H9 (cell line): Measurements from ENCODE around the gene CAT. TPM values are rescaled to one million over a fixed set of nuclear protein-coding genes. Genes with fewer than 3 reads are reported as not detected.

ENCODE experiments used
- DNase-seq: peaks from one replicate; pipeline ENCODE4 v3.0.0-alpha.2; 2017
- H2AFZ ChIP-seq: one replicate; pipeline ENCODE4 v1.6.1; 2013; ENCODE audit warnings: mild to moderate bottlenecking, low read length, control low read depth, moderate library complexity
- H2AK5ac ChIP-seq: 2 replicates; pipeline ENCODE4 v1.6.1; 2013; ENCODE audit warnings: low read length, control low read depth, mixed read lengths; ENCODE audit not compliant: insufficient read length
- H2BK120ac ChIP-seq: one replicate; pipeline ENCODE4 v1.6.1; 2013; ENCODE audit warnings: low read depth, mild to moderate bottlenecking, low read length, control low read depth, inconsistent platforms; ENCODE audit not compliant: poor library complexity, severe bottlenecking
- H2BK12ac ChIP-seq: 2 replicates; pipeline ENCODE4 v1.6.1; 2013; ENCODE audit warnings: low read length, control low read depth, mixed read lengths, low read depth; ENCODE audit not compliant: insufficient read length
- H2BK15ac ChIP-seq: 2 replicates; pipeline ENCODE4 v1.6.1; 2013; ENCODE audit warnings: low read depth, low read length, control low read depth
- H2BK20ac ChIP-seq: one replicate; pipeline ENCODE4 v1.6.1; 2013; ENCODE audit warnings: low read depth, mild to moderate bottlenecking, low read length, control low read depth, inconsistent platforms; ENCODE audit not compliant: poor library complexity, severe bottlenecking
- H2BK5ac ChIP-seq: 2 replicates; pipeline ENCODE4 v1.6.1; 2013; ENCODE audit warnings: low read length, control low read depth, mixed read lengths; ENCODE audit not compliant: insufficient read length
- H3K14ac ChIP-seq: 2 replicates; pipeline ENCODE4 v1.6.1; 2013; ENCODE audit warnings: low read length, control low read depth; ENCODE audit not compliant: insufficient read depth
- H3K18ac ChIP-seq: 2 replicates; pipeline ENCODE4 v1.6.1; 2013; ENCODE audit warnings: low read depth, mild to moderate bottlenecking, mixed read lengths, low read length, control low read depth; ENCODE audit not compliant: insufficient read length
- H3K23ac ChIP-seq: 2 replicates; pipeline ENCODE4 v1.6.1; 2013; ENCODE audit warnings: low read length, control low read depth, mixed read lengths, low read depth; ENCODE audit not compliant: insufficient read length
- H3K23me2 ChIP-seq: 2 replicates; pipeline ENCODE4 v1.6.1; 2013; ENCODE audit warnings: low read depth, mild to moderate bottlenecking, mixed read lengths, low read length, control low read depth; ENCODE audit not compliant: insufficient read length, poor library complexity, severe bottlenecking
- H3K27ac ChIP-seq: 2 replicates; pipeline ENCODE4 v1.5.1; 2013; ENCODE audit warnings: low read length, control low read depth, mixed read lengths, low read depth; ENCODE audit not compliant: insufficient read length
- H3K27me3 ChIP-seq: 2 replicates; pipeline ENCODE4 v1.6.1; 2013; ENCODE audit warnings: low read length, control low read depth, inconsistent platforms; ENCODE audit not compliant: insufficient read depth
- H3K4ac ChIP-seq: 2 replicates; pipeline ENCODE4 v1.6.1; 2013; ENCODE audit warnings: low read depth, mild to moderate bottlenecking, control low read depth, inconsistent platforms, low read length, moderate library complexity
- H3K4me1 ChIP-seq: 2 replicates; pipeline ENCODE4 v1.6.1; 2013; ENCODE audit warnings: low read length, control low read depth, inconsistent platforms; ENCODE audit not compliant: insufficient read depth
- H3K4me2 ChIP-seq: 2 replicates; pipeline ENCODE4 v1.6.1; 2013; ENCODE audit warnings: low read length, control low read depth, mixed read lengths; ENCODE audit not compliant: insufficient read length, insufficient read depth
- H3K56ac ChIP-seq: 2 replicates; pipeline ENCODE4 v1.6.1; 2013; ENCODE audit warnings: low read depth, mild to moderate bottlenecking, mixed read lengths, low read length, control low read depth; ENCODE audit not compliant: insufficient read length
- H3K79me1 ChIP-seq: 2 replicates; pipeline ENCODE4 v1.6.1; 2013; ENCODE audit warnings: low read depth, mild to moderate bottlenecking, moderate library complexity, low read length, control low read depth, inconsistent platforms; ENCODE audit not compliant: insufficient read depth, poor library complexity, severe bottlenecking
- H3K79me2 ChIP-seq: 2 replicates; pipeline ENCODE4 v1.6.1; 2013; ENCODE audit warnings: low read length, control low read depth, inconsistent platforms; ENCODE audit not compliant: insufficient read depth
- H3K9ac ChIP-seq: 2 replicates; pipeline ENCODE4 v1.6.1; 2013; ENCODE audit warnings: low read length, control low read depth, mixed read lengths; ENCODE audit not compliant: insufficient read length; ENCODE audit errors: extremely low read depth
- H3K9me3 ChIP-seq: one replicate; pipeline ENCODE4 v1.6.1; 2013; ENCODE audit warnings: low read depth, low read length, inconsistent platforms; ENCODE audit not compliant: control insufficient read depth
- H3T11ph ChIP-seq: one replicate; pipeline ENCODE4 v1.6.1; 2013; ENCODE audit warnings: mild to moderate bottlenecking, low read length, control low read depth, inconsistent platforms
- H4K20me1 ChIP-seq: one replicate; pipeline ENCODE4 v1.6.1; 2013; ENCODE audit not compliant: control insufficient read depth, insufficient read length, insufficient read depth
- H4K5ac ChIP-seq: 2 replicates; pipeline ENCODE4 v1.6.1; 2013; ENCODE audit warnings: low read depth, mild to moderate bottlenecking, mixed read lengths, low read length, control low read depth; ENCODE audit not compliant: insufficient read length
- H4K8ac ChIP-seq: replicated peaks from 2 replicates; pipeline ENCODE4 v1.6.1; 2013; ENCODE audit warnings: low read length, control low read depth, mixed read lengths, low read depth; ENCODE audit not compliant: insufficient read length
- H4K91ac ChIP-seq: 2 replicates; pipeline ENCODE4 v1.6.1; 2013; ENCODE audit warnings: low read depth, mild to moderate bottlenecking, moderate library complexity, mixed read lengths, low read length, control low read depth; ENCODE audit not compliant: insufficient read length
- H3K27ac Mint-ChIP-seq, 3 experiments: 2 replicates in 2 of 3; 3 replicates in 1 of 3; pipeline ENCODE4 v1.8.0; 2020 to 2021; ENCODE audit warnings: mixed read lengths in 3 of 3, mild to moderate bottlenecking in 1 of 3, moderate library complexity in 1 of 3
- H3K27me3 Mint-ChIP-seq: 2 replicates; pipeline ENCODE4 v1.8.0; 2021; ENCODE audit warnings: low read depth, mild to moderate bottlenecking, moderate library complexity, mixed read lengths
- H3K36me3 Mint-ChIP-seq, 3 experiments: 2 replicates in 2 of 3; 3 replicates in 1 of 3; pipeline ENCODE4 v1.8.0; 2020 to 2021; ENCODE audit warnings: low read depth in 3 of 3, mixed read lengths in 3 of 3; ENCODE audit not compliant: insufficient read depth in 1 of 3
- H3K4me1 Mint-ChIP-seq, 2 experiments: 2 replicates each; pipeline ENCODE4 v1.8.0; 2020; ENCODE audit warnings: mixed read lengths in 2 of 2
- H3K4me3 Mint-ChIP-seq, 2 experiments: 2 replicates in 1 of 2; 3 replicates in 1 of 2; pipeline ENCODE4 v1.8.0; 2020 to 2021; ENCODE audit warnings: mild to moderate bottlenecking in 2 of 2, mixed read lengths in 2 of 2, moderate library complexity in 1 of 2
- H3K9me3 Mint-ChIP-seq, 2 experiments: 2 replicates in 1 of 2; 3 replicates in 1 of 2; pipeline ENCODE4 v1.8.0; 2020; ENCODE audit warnings: mild to moderate bottlenecking in 2 of 2, mixed read lengths in 2 of 2, moderate library complexity in 1 of 2
- WGBS: extraction: QIAGEN DNeasy Blood & Tissue Kit; methylation state at CpG from one replicate; pipeline ENCODE4 v1.1.7; 2013; ENCODE audit warnings: missing lambda C conversion rate, low lambda C conversion rate, mixed read lengths; ENCODE audit not compliant: insufficient read length; ENCODE audit errors: extremely low coverage; 5-methylcytosine and 5-hydroxymethylcytosine counted together
- total RNA-seq: library from RNA; stranded (reverse); gene quantifications from 2 replicates; pipeline ENCODE4 v1.2.1, GENCODE V29; 2021
- TF ChIP-seq, protein P1 (sequence below): fragments of 200-600 bp; sonication (generic); conservative IDR thresholded peaks from 3 replicates; pipeline ENCODE4 v1.8.0; 2021; ENCODE audit warnings: antibody characterized with exemption, mild to moderate bottlenecking

CAT gene
- total RNA-seq, 1 experiment from 2014 or later, result 9.9 TPM

GRCh38 chr11:34419158-34419557 lies 19.6 kb upstream of the CAT start:
- no peak overlapping the region for H3K27ac Mint-ChIP-seq

More at GRCh38 chr11:34419158-34419557, 19.6 kb upstream of the CAT start:
- H3K14ac ChIP-seq, result no peak overlapping the region
- no peak overlapping the region for H2BK15ac ChIP-seq
- no peak overlapping the region for H3K4me3 Mint-ChIP-seq
- H2AK5ac ChIP-seq, result no peak overlapping the region
- peaks cover 0 to under 1% of the 10 kb centered on the region in 2 experiments; a peak in 1 of 5 replicates for H3K9me3 Mint-ChIP-seq
- H3K27me3 Mint-ChIP-seq, result no peaks in the 10 kb centered on the region
- no CpG with 5 or more reads among the region's 2 CpGs for WGBS
- TF ChIP-seq, protein P1, sequence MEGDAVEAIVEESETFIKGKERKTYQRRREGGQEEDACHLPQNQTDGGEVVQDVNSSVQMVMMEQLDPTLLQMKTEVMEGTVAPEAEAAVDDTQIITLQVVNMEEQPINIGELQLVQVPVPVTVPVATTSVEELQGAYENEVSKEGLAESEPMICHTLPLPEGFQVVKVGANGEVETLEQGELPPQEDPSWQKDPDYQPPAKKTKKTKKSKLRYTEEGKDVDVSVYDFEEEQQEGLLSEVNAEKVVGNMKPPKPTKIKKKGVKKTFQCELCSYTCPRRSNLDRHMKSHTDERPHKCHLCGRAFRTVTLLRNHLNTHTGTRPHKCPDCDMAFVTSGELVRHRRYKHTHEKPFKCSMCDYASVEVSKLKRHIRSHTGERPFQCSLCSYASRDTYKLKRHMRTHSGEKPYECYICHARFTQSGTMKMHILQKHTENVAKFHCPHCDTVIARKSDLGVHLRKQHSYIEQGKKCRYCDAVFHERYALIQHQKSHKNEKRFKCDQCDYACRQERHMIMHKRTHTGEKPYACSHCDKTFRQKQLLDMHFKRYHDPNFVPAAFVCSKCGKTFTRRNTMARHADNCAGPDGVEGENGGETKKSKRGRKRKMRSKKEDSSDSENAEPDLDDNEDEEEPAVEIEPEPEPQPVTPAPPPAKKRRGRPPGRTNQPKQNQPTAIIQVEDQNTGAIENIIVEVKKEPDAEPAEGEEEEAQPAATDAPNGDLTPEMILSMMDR, result no peak
- no peak overlapping the region for H3K4ac ChIP-seq
- H3T11ph ChIP-seq, result no peak overlapping the region
- H3K23me2 ChIP-seq, result no peaks in the 10 kb centered on the region
- H3K4me1 ChIP-seq, result no peaks in the 10 kb centered on the region
- no peak overlapping the region for H2BK5ac ChIP-seq
- H3K36me3 Mint-ChIP-seq, result peaks cover 0 to 5% (median 0%) of the 10 kb centered on the region in 3 experiments; a peak in 1 of 7 replicates
- no peaks in the 10 kb centered on the region for H3K79me2 ChIP-seq
- H3K56ac ChIP-seq, result no peak overlapping the region
- H2AFZ ChIP-seq, result no peak overlapping the region
- H3K9me3 ChIP-seq, result no peaks in the 10 kb centered on the region
- no peak overlapping the region for H4K91ac ChIP-seq
- no peak overlapping the region for H3K27ac ChIP-seq
- H2BK12ac ChIP-seq, result no peak overlapping the region
- no peak overlapping the region for H3K23ac ChIP-seq
- no peaks in the 10 kb centered on the region for H3K79me1 ChIP-seq
- no peak overlapping the region for H3K9ac ChIP-seq
- no peak overlapping the region for H2BK120ac ChIP-seq
- H4K8ac ChIP-seq, result no peak overlapping the region
- 0 out of 4 replicates have a peak, but pooled peaks cover 0 to 4% of the 10 kb centered on the region in 2 experiments for H3K4me1 Mint-ChIP-seq
- no peak overlapping the region for H3K4me2 ChIP-seq
- H3K18ac ChIP-seq, result no peak overlapping the region
- no peak overlapping the region for H2BK20ac ChIP-seq
- DNase-seq, result no peak
- no peak overlapping the region for H4K5ac ChIP-seq
- no peaks in the 10 kb centered on the region for H3K27me3 ChIP-seq
- H4K20me1 ChIP-seq, result no peaks in the 10 kb centered on the region
